Parathyroid adenoma (tissue), 2 donors: ENCODE data around the gene GDI2.
"Not testable (repeated sequence)": the region's sequence is repeated elsewhere in the genome, so short reads cannot be mapped to it uniquely, and the experiment has no call there.

Source experiments
- H2AFZ ChIP-seq: fragments of 300-600 bp; sonication (generic); one replicate; pipeline ENCODE4 v1.7.0; 2017; ENCODE audit warnings: antibody characterized with exemption, mild to moderate bottlenecking
- H3K27ac ChIP-seq: fragments of 300-600 bp; sonication (generic); one replicate; pipeline ENCODE4 v1.7.0; 2017
- H3K27me3 ChIP-seq: fragments of 300-600 bp; sonication (generic); one replicate; pipeline ENCODE4 v1.7.0; 2017; ENCODE audit warnings: low read length; ENCODE audit not compliant: control insufficient read depth, insufficient read depth
- H3K36me3 ChIP-seq: fragments of 300-600 bp; sonication (generic); one replicate; pipeline ENCODE4 v1.7.0; 2017; ENCODE audit warnings: low read length; ENCODE audit not compliant: control insufficient read depth, insufficient read depth
- H3K4me1 ChIP-seq: fragments of 300-600 bp; sonication (generic); one replicate; pipeline ENCODE4 v1.7.0; 2017; ENCODE audit warnings: control low read depth
- H3K4me2 ChIP-seq: fragments of 300-600 bp; sonication (generic); one replicate; pipeline ENCODE4 v1.7.0; 2017; ENCODE audit warnings: low read length
- H3K4me3 ChIP-seq: fragments of 300-600 bp; sonication (generic); one replicate; pipeline ENCODE4 v1.7.0; 2017; ENCODE audit warnings: low read depth, low read length
- H3K79me2 ChIP-seq: fragments of 300-600 bp; sonication (generic); one replicate; pipeline ENCODE4 v1.7.0; 2017; ENCODE audit warnings: control low read depth
- H3K9ac ChIP-seq: fragments of 300-600 bp; sonication (generic); one replicate; pipeline ENCODE4 v1.7.0; 2017; ENCODE audit warnings: mild to moderate bottlenecking
- H3K9me3 ChIP-seq: fragments of 300-600 bp; sonication (generic); one replicate; pipeline ENCODE4 v1.7.0; 2017; ENCODE audit warnings: low read length; ENCODE audit not compliant: control insufficient read depth
- TF ChIP-seq, protein P1 (sequence below): fragments of 300-600 bp; sonication (generic); IDR thresholded peaks from one replicate; pipeline ENCODE4 v1.7.0; 2017; ENCODE audit warnings: antibody characterized with exemption, mild to moderate bottlenecking
- donor health status: primary hyperparathyroidism.

GDI2 gene

DNA sequence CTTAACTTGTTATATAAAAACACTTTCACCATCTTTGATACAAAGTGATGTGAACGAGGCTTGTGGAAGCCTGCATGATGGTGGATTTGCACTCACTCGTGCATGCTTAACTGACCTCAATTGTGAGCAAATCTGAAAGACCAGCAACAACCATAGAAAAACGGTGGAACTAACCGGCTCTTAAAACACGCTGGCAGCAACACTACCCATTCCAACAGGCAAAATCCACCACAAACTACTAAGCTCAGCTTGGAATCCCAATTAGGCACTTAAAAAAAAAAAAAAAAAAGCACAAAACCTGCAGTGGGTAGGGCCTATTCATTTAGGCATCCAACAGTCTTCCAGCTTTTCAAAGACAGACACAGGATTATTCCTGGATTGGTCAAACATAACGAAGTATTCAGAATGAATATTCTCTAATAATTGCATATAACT, 1.8 kb downstream of the GDI2 start:
- peaks cover 12% of the 10 kb centered on the region for H3K4me1 ChIP-seq
- H3K4me3 ChIP-seq = peak overlapping the region; percentile 96
- H3K36me3 ChIP-seq = no peaks in the 10 kb centered on the region

DNA sequence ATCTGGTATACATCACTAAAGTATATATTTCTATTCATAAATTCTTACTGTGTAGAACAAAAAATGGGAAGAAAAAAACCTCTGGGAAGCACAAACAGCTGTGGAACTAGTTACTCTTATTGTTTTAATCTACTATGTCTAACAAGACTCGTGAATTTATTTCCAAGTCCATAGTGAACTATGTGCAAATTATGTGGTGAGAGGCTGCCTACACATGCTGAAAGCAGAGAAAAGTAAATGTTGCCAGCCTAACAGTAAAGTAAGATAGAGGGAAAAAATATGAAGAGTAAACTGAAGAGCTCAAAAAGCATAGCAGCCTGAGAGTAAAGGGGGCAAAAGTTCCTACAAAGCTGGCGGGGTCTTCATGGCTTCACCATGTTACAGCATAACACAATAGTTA, 3.0 kb downstream of the GDI2 start:
- H3K27me3 ChIP-seq = no peaks in the 10 kb centered on the region
- no peak overlapping the region for H2AFZ ChIP-seq
- H3K4me1 ChIP-seq = peaks cover 12% of the 10 kb centered on the region
- H3K79me2 ChIP-seq = peaks cover 26% of the 10 kb centered on the region
- no peaks in the 10 kb centered on the region for H3K36me3 ChIP-seq
- no peaks in the 10 kb centered on the region for H3K9me3 ChIP-seq
- no peak overlapping the region for H3K4me2 ChIP-seq
- H3K27ac ChIP-seq = no peak overlapping the region
- TF ChIP-seq, protein P1, sequence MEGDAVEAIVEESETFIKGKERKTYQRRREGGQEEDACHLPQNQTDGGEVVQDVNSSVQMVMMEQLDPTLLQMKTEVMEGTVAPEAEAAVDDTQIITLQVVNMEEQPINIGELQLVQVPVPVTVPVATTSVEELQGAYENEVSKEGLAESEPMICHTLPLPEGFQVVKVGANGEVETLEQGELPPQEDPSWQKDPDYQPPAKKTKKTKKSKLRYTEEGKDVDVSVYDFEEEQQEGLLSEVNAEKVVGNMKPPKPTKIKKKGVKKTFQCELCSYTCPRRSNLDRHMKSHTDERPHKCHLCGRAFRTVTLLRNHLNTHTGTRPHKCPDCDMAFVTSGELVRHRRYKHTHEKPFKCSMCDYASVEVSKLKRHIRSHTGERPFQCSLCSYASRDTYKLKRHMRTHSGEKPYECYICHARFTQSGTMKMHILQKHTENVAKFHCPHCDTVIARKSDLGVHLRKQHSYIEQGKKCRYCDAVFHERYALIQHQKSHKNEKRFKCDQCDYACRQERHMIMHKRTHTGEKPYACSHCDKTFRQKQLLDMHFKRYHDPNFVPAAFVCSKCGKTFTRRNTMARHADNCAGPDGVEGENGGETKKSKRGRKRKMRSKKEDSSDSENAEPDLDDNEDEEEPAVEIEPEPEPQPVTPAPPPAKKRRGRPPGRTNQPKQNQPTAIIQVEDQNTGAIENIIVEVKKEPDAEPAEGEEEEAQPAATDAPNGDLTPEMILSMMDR = no peak
- no peak overlapping the region for H3K4me3 ChIP-seq
- H3K9ac ChIP-seq = no peak overlapping the region

More for the DNA sequence above, 1.8 kb downstream of the GDI2 start:
- Histone ChIP-seq H3K27ac (no peak overlapping the region), H3K9ac (no peak overlapping the region), H3K9me3 (no peaks in the 10 kb centered on the region), H3K79me2 (peaks cover 20% of the 10 kb centered on the region), H2AFZ (no peak overlapping the region), H3K4me2 (peak overlapping the region; percentile 92), H3K27me3 (no peaks in the 10 kb centered on the region)
- TF ChIP-seq, protein P1 = no peak

DNA sequence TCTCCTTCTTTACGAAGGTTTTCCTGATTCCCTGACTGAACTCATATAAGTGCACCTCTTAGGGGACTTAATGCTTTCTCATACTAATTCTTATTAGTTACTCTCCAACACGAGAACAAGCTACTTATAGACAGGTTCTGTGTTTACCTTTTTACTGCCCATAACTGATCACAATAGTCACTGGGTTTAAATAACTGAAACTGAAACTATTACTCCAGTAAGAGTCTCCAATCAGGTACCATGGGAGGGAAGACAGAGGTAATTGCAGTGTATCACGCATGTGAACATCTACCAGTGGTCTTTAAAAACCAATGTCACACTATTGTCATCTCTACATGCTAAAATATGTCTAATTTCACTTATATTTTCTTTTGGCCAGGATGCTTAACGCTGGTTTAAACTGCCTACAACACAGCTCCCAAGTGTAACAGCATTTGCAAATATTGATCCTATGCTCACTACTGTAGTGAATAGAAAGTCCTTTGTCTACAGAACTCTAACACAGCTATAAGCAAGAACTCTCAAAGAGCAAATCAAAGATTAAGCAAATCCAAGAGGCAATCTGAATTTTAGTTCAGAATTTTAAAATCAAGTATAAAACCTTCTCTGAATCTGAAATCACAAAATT, 3.6 kb downstream of the GDI2 start:
- no peak overlapping the region for H3K27ac ChIP-seq
- peaks cover 30% of the 10 kb centered on the region for H3K79me2 ChIP-seq
- no peak overlapping the region for H3K9ac ChIP-seq
- no peaks in the 10 kb centered on the region for H3K27me3 ChIP-seq
- no peak overlapping the region for H2AFZ ChIP-seq
- H3K4me2 ChIP-seq = no peak overlapping the region
- H3K36me3 ChIP-seq = no peaks in the 10 kb centered on the region
- H3K4me3 ChIP-seq = no peak overlapping the region
- no peaks in the 10 kb centered on the region for H3K9me3 ChIP-seq
- H3K4me1 ChIP-seq = peaks cover 10% of the 10 kb centered on the region
- TF ChIP-seq, protein P1 = no peak

DNA sequence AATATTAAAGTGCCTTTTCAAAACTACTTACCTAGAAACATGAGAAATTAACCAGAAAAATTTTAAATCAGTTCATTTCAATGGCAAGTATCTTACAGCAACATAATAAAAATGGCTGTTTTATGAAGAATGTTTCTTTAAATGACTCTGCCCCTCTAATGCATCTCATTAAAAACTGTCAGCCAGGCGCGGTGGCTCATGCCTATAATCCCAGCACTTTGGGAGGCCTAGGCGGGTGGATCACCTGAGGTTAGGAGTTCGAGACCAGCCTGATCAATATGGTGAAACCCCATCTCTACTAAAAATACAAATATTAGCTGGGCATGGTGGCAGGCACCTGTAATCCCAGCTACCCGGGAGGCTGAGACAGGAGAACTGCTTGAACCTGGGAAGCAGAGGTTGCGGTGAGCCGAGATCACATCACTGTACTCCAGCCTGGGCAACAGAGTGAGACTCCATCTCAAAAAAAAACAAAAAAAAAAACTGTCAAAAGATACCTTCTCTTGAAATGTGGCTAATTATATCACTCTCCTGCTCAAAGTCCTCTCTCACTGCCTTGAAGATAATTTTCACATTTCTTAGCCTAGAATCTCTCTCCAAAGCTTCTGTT, 4.3 kb downstream of the GDI2 start:
- not testable (repeated sequence) for H2AFZ ChIP-seq, H3K4me1 ChIP-seq, H3K9ac ChIP-seq, H3K4me2 ChIP-seq, H3K4me3 ChIP-seq, H3K9me3 ChIP-seq, H3K36me3 ChIP-seq, H3K27ac ChIP-seq, H3K27me3 ChIP-seq
- H3K79me2 ChIP-seq = peaks cover 35% of the 10 kb centered on the region

DNA sequence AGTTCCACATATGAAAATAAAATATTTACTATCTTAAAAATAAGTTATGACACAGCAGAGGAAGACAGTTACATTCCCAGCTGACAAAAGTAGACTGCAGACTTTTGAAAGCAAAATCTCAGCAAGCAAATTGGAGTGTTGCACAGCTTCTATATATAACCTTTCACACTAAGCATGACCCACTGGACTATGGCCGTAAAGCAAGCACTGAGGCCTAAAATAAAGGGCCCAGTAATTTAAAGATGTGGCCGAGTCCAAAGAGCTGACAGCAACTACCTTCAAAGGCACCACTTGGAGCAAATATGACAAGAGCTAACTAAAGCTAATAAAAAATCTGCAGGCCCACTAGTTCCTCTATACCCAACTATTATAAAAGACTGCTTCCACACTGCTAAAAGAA, 6.5 kb downstream of the GDI2 start:
- no peak overlapping the region for H3K27ac ChIP-seq
- TF ChIP-seq, protein P1 = no peak
- H3K4me3 ChIP-seq = no peak overlapping the region
- H2AFZ ChIP-seq = no peak overlapping the region
- H3K9me3 ChIP-seq = no peaks in the 10 kb centered on the region
- H3K27me3 ChIP-seq = no peaks in the 10 kb centered on the region
- H3K9ac ChIP-seq = no peak overlapping the region
- peaks cover 4% of the 10 kb centered on the region for H3K4me1 ChIP-seq
- no peaks in the 10 kb centered on the region for H3K36me3 ChIP-seq
- H3K4me2 ChIP-seq = no peak overlapping the region
- H3K79me2 ChIP-seq = peaks cover 39% of the 10 kb centered on the region
